ENCODE results near the gene DNTT.

- TF ChIP-seq, protein P1, sequence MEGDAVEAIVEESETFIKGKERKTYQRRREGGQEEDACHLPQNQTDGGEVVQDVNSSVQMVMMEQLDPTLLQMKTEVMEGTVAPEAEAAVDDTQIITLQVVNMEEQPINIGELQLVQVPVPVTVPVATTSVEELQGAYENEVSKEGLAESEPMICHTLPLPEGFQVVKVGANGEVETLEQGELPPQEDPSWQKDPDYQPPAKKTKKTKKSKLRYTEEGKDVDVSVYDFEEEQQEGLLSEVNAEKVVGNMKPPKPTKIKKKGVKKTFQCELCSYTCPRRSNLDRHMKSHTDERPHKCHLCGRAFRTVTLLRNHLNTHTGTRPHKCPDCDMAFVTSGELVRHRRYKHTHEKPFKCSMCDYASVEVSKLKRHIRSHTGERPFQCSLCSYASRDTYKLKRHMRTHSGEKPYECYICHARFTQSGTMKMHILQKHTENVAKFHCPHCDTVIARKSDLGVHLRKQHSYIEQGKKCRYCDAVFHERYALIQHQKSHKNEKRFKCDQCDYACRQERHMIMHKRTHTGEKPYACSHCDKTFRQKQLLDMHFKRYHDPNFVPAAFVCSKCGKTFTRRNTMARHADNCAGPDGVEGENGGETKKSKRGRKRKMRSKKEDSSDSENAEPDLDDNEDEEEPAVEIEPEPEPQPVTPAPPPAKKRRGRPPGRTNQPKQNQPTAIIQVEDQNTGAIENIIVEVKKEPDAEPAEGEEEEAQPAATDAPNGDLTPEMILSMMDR (IDR thresholded peaks at IDR 0.05), result no peak
- no peak for TF ChIP-seq POLR2AphosphoS5 (IDR thresholded peaks at IDR 0.05)
These were observed 16.0 kb upstream of the DNTT start for GRCh38 chr10:96288151-96288621.

Data from esophagus muscularis mucosa (tissue), 3 donors.